Osteoblast (primary cell): Measurements from ENCODE around the gene HYCC1. TPM values are rescaled to one million over a fixed set of nuclear protein-coding genes. Genes with fewer than 3 reads are reported as not detected.
A peak's percentile ranks its signal among the peaks of the same experiment; 100 is the strongest.
"Not testable (repeated sequence)": the region's sequence is repeated elsewhere in the genome, so short reads cannot be mapped to it uniquely, and the experiment has no call there.

Experiments
- DNase-seq: peaks from one replicate; pipeline ENCODE4 v3.0.0; 2011; ENCODE audit warnings: low spot score, mixed read lengths; ENCODE audit not compliant: insufficient read length; ENCODE audit errors: missing footprints
- H2AFZ ChIP-seq: 2 replicates; pipeline ENCODE4 v1.6.0; 2011; ENCODE audit warnings: mild to moderate bottlenecking, low read length
- H3K27ac ChIP-seq: 2 replicates; pipeline ENCODE4 v1.5.1; 2011; ENCODE audit warnings: mild to moderate bottlenecking, low read depth, low read length, moderate library complexity
- H3K27me3 ChIP-seq: 2 replicates; pipeline ENCODE4 v1.6.0; 2012; ENCODE audit warnings: mild to moderate bottlenecking, control low read depth, inconsistent platforms, low read length, moderate library complexity; ENCODE audit not compliant: insufficient read depth
- H3K36me3 ChIP-seq: 2 replicates; pipeline ENCODE4 v1.5.1; 2011; ENCODE audit warnings: mild to moderate bottlenecking, low read length, control low read depth, moderate library complexity; ENCODE audit not compliant: insufficient read depth
- H3K4me1 ChIP-seq: 2 replicates; pipeline ENCODE4 v1.5.1; 2011; ENCODE audit warnings: mild to moderate bottlenecking, low read length, control low read depth, moderate library complexity; ENCODE audit not compliant: insufficient read depth
- H3K4me2 ChIP-seq: 2 replicates; pipeline ENCODE4 v1.6.0; 2011; ENCODE audit warnings: mild to moderate bottlenecking, low read length; ENCODE audit not compliant: insufficient read depth
- H3K4me3 ChIP-seq: fragments of 200-600 bp; sonication (generic); 3 replicates; pipeline ENCODE4 v1.5.1; 2012; ENCODE audit warnings: mild to moderate bottlenecking, low read length, inconsistent platforms; ENCODE audit not compliant: insufficient read depth
- H3K79me2 ChIP-seq: 2 replicates; pipeline ENCODE4 v1.6.0; 2012; ENCODE audit warnings: mild to moderate bottlenecking, low read length, control low read depth, inconsistent platforms; ENCODE audit not compliant: insufficient read depth
- H3K9me3 ChIP-seq: 2 replicates; pipeline ENCODE4 v1.5.1; 2011; ENCODE audit warnings: low read depth, low read length, control low read depth
- H4K20me1 ChIP-seq: 2 replicates; pipeline ENCODE4 v1.6.0; 2012; ENCODE audit warnings: mild to moderate bottlenecking, low read length, control low read depth; ENCODE audit not compliant: insufficient read depth
- total RNA-seq: library from RNA; depleted of rRNA; stranded (reverse); fragments of >200 nt; gene quantifications from 2 replicates; pipeline ENCODE4 v1.2.3, GENCODE V29; 2012
- TF ChIP-seq, protein P1 (sequence below): IDR thresholded peaks from 2 replicates; pipeline ENCODE4 v1.5.1; 2011; ENCODE audit warnings: mild to moderate bottlenecking, low read depth, low read length, moderate library complexity; ENCODE audit errors: extremely low read depth

Gene HYCC1
- total RNA-seq, 1 donor, result 121 TPM

- H3K27me3 ChIP-seq, result no peaks in the 10 kb centered on the region
- H2AFZ ChIP-seq, result no peak overlapping the region
- DNase-seq, result peak; percentile 32
- no peaks in the 10 kb centered on the region for H3K9me3 ChIP-seq
- H3K79me2 ChIP-seq, result no peaks in the 10 kb centered on the region
- no peaks in the 10 kb centered on the region for H4K20me1 ChIP-seq
- TF ChIP-seq, protein P1, sequence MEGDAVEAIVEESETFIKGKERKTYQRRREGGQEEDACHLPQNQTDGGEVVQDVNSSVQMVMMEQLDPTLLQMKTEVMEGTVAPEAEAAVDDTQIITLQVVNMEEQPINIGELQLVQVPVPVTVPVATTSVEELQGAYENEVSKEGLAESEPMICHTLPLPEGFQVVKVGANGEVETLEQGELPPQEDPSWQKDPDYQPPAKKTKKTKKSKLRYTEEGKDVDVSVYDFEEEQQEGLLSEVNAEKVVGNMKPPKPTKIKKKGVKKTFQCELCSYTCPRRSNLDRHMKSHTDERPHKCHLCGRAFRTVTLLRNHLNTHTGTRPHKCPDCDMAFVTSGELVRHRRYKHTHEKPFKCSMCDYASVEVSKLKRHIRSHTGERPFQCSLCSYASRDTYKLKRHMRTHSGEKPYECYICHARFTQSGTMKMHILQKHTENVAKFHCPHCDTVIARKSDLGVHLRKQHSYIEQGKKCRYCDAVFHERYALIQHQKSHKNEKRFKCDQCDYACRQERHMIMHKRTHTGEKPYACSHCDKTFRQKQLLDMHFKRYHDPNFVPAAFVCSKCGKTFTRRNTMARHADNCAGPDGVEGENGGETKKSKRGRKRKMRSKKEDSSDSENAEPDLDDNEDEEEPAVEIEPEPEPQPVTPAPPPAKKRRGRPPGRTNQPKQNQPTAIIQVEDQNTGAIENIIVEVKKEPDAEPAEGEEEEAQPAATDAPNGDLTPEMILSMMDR, result peak; percentile 94
- H3K4me1 ChIP-seq, result peaks cover 13% of the 10 kb centered on the region
- H3K4me3 ChIP-seq, result no peak overlapping the region
- no peaks in the 10 kb centered on the region for H3K36me3 ChIP-seq
- H3K27ac ChIP-seq, result no peak overlapping the region
- no peak overlapping the region for H3K4me2 ChIP-seq
These were observed 41.8 kb upstream of the HYCC1 start for GRCh38 chr7:23055582-23056178.

DNA sequence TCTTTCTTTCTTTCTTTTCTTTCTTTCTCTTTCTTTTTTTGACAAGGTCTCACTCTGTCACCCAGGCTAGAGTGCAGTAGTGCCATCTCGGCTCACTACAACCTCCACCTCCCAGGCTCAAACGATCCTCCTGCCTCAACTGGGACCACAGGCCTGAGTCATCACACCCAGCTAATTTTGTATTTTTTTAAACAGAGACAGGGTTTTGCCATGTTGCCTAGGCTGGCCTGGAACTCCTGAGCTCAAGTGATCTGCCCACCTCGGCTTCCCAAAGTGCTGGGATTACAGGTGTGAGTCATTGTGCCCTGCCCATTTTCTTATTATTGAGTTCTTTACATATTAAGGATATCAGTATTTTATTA lies 37.2 kb upstream of the HYCC1 start:
- not testable (repeated sequence) for H3K4me1 ChIP-seq, H3K36me3 ChIP-seq, DNase-seq, H3K79me2 ChIP-seq, H2AFZ ChIP-seq, H3K27me3 ChIP-seq, H3K4me3 ChIP-seq, H3K27ac ChIP-seq, H4K20me1 ChIP-seq, H3K9me3 ChIP-seq
- peak overlapping the region; percentile 47 for H3K4me2 ChIP-seq

DNA sequence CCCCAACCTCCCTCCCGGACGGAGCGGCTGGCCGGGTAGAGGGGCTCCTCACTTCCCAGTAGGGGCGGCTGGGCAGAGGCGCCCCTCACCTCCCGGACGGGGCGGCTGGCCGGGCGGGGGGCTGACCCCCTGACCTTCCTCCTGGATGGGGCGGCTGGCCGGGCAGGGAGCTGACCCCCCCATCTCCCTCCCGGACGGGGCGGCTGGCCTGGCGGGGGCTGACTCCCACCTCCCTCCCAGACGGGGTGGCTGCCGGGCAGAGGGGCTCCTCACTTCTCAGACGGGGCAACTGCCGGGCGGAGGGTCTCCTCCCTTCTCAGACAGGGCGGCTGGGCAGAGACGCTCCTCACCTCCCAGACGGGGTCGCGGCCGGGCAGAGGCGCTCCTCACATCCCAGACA lies 32.4 kb upstream of the HYCC1 start:
- H4K20me1 ChIP-seq, H3K4me2 ChIP-seq, H3K36me3 ChIP-seq, H3K27ac ChIP-seq, H3K4me3 ChIP-seq, H3K79me2 ChIP-seq, H3K27me3 ChIP-seq, H3K4me1 ChIP-seq, DNase-seq, H2AFZ ChIP-seq, H3K9me3 ChIP-seq: not testable (repeated sequence)

GRCh38 chr7:23045086-23045485 lies 31.2 kb upstream of the HYCC1 start:
- H3K27ac ChIP-seq, H3K4me2 ChIP-seq, H2AFZ ChIP-seq, H3K79me2 ChIP-seq, DNase-seq, H4K20me1 ChIP-seq, H3K4me1 ChIP-seq, H3K9me3 ChIP-seq, H3K36me3 ChIP-seq, H3K27me3 ChIP-seq, H3K4me3 ChIP-seq: not testable (repeated sequence)

DNA sequence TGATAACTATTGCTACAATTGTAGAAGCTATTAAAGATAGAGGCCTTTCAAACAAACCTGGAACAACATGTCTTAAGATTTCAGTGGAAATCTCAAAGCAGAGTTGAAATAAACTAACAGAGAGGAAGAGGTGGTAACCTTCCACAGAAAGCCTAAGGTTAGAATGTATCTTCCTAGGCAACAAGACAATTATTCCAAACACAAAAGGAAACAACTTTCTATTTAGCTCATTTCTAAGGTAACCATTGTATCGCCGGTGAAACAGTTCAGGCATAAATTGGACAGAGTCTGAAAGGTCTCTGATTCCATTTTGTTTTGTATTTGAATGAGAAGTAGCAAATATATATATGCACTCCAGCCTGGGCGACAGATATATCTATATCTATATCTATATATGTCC lies 30.7 kb upstream of the HYCC1 start:
- no peaks in the 10 kb centered on the region for H3K27me3 ChIP-seq
- H3K4me1 ChIP-seq, result no peaks in the 10 kb centered on the region
- TF ChIP-seq, protein P1, result no peak
- H2AFZ ChIP-seq, result peak overlapping the region; percentile 22
- no peaks in the 10 kb centered on the region for H3K36me3 ChIP-seq
- no peak overlapping the region for H3K27ac ChIP-seq
- H3K4me2 ChIP-seq, result no peak overlapping the region
- no peaks in the 10 kb centered on the region for H4K20me1 ChIP-seq
- H3K79me2 ChIP-seq, result no peaks in the 10 kb centered on the region
- H3K9me3 ChIP-seq, result no peaks in the 10 kb centered on the region
- H3K4me3 ChIP-seq, result no peak overlapping the region
- DNase-seq, result no peak
